SK-N-SH (cell line): Measurements from ENCODE around the gene SEC16A. TPM values are rescaled to one million over a fixed set of nuclear protein-coding genes. Genes with fewer than 3 reads are reported as not detected.

ENCODE experiments used
- CTCF ChIA-PET: fragments of 300-600, 350-600 bp; formaldehyde crosslinking; extraction: SDS; loops from one replicate; lab custom pipeline; 2021; lab: Yijun Ruan, JAX
- POLR2A ChIA-PET: fragments of 350-600 bp; sonication (Branson Sonifier 250); formaldehyde crosslinking; extraction: SDS; loops from one replicate; lab custom pipeline; 2020; ENCODE audit warnings: antibody characterized with exemption, inconsistent platforms; lab: Yijun Ruan, JAX
- DNase-seq: peaks from one replicate; pipeline ENCODE4 v3.0.0; 2012
- H2AFZ ChIP-seq: fragments of 200-600 bp; sonication (generic); 2 replicates; pipeline ENCODE4 v1.8.1; 2016; ENCODE audit warnings: antibody characterized with exemption, mild to moderate bottlenecking, low read depth
- H3F3A ChIP-seq: fragments of 200-600 bp; sonication (generic); replicated peaks from 2 replicates; pipeline ENCODE3; 2016; ENCODE audit warnings: antibody characterized with exemption, mild to moderate bottlenecking; ENCODE audit not compliant: insufficient read depth
- H3K27ac ChIP-seq, 2 experiments: fragments of 200-500 bp in 1 of 2; fragments of 200-600 bp in 1 of 2; sonication (Bioruptor generic) in 1 of 2; sonication (generic), shearing (Covaris generic) in 1 of 2; 2 replicates each; pipeline versions ENCODE4 v1.5.1 to v1.6.1; 2014 to 2016; ENCODE audit warnings: low read depth in 2 of 2, inconsistent platforms in 1 of 2, low read length in 1 of 2, mild to moderate bottlenecking in 1 of 2, mixed read lengths in 1 of 2
- H3K27me3 ChIP-seq: fragments of 200-600 bp; sonication (generic), shearing (Covaris generic); 2 replicates; pipeline ENCODE4 v1.6.1; 2016; ENCODE audit warnings: mixed run types; ENCODE audit not compliant: insufficient read depth
- H3K36me3 ChIP-seq, 2 experiments: fragments of 200-500 bp in 1 of 2; fragments of 200-600 bp in 1 of 2; sonication (Bioruptor generic) in 1 of 2; sonication (generic) in 1 of 2; replicated peaks in 1 of 2; 2 replicates each; pipeline versions ENCODE3 to v1.5.1; 2014 to 2016; ENCODE audit warnings: low read length in 1 of 2, mild to moderate bottlenecking in 1 of 2; ENCODE audit not compliant: insufficient read depth in 2 of 2, control insufficient read depth in 1 of 2
- H3K4me1 ChIP-seq, 2 experiments: fragments of 200-500 bp in 1 of 2; fragments of 200-600 bp in 1 of 2; sonication (Bioruptor generic) in 1 of 2; sonication (generic), shearing (Covaris generic) in 1 of 2; 2 replicates each; pipeline versions ENCODE4 v1.5.1 to v1.6.1; 2014 to 2016; ENCODE audit warnings: low read depth in 1 of 2, low read length in 1 of 2, mixed run types in 1 of 2; ENCODE audit not compliant: insufficient read depth in 2 of 2, control insufficient read depth in 1 of 2
- H3K4me2 ChIP-seq: fragments of 200-600 bp; sonication (generic), shearing (Covaris generic); 2 replicates; pipeline ENCODE4 v1.6.1; 2017; ENCODE audit warnings: mixed run types
- H3K4me3 ChIP-seq, 2 experiments: fragments of 200-500 bp in 1 of 2; fragments of 200-600 bp in 1 of 2; sonication (Bioruptor generic) in 1 of 2; sonication (generic), shearing (Covaris generic) in 1 of 2; 2 replicates each; pipeline versions ENCODE4 v1.5.1 to v1.8.1; 2014 to 2016; ENCODE audit warnings: low read depth in 2 of 2, inconsistent platforms in 1 of 2, low read length in 1 of 2, mild to moderate bottlenecking in 1 of 2, mixed read lengths in 1 of 2, moderate library complexity in 1 of 2
- H3K79me2 ChIP-seq: fragments of 200-600 bp; sonication (generic); 2 replicates; pipeline ENCODE4 v1.8.1; 2017; ENCODE audit warnings: mild to moderate bottlenecking; ENCODE audit not compliant: insufficient read depth
- H3K9ac ChIP-seq: fragments of 200-600 bp; sonication (generic); 2 replicates; pipeline ENCODE4 v1.6.1; 2017; ENCODE audit warnings: mixed run types
- H3K9me2 ChIP-seq: fragments of 200-600 bp; sonication (generic); 2 replicates; pipeline ENCODE4 v1.6.1; 2017; ENCODE audit warnings: mixed run types
- H3K9me3 ChIP-seq: fragments of 200-600 bp; sonication (generic); 2 replicates; pipeline ENCODE4 v1.6.1; 2017; ENCODE audit warnings: mixed run types, mild to moderate bottlenecking, moderate library complexity
- H4K20me1 ChIP-seq: fragments of 200-600 bp; sonication (generic); 2 replicates; pipeline ENCODE4 v1.6.1; 2017; ENCODE audit warnings: mild to moderate bottlenecking, mixed run types; ENCODE audit not compliant: insufficient read depth
- EP300 ChIP-seq, 2 experiments: IDR thresholded peaks; 2 replicates each; pipeline versions ENCODE4 v1.4.0 to v1.6.1; 2012; ENCODE audit warnings: borderline replicate concordance in 1 of 2, low read depth in 1 of 2, low read length in 1 of 2
- EZH2phosphoT487 ChIP-seq: fragments of 200-600 bp; sonication (generic); IDR thresholded peaks from 2 replicates; pipeline ENCODE4 v1.6.1; 2017; ENCODE audit warnings: low read depth, mixed run types, mild to moderate bottlenecking, antibody characterized with exemption, moderate library complexity, borderline replicate concordance
- FOXJ3 ChIP-seq: sonication (generic); formaldehyde crosslinking; IDR thresholded peaks from 2 replicates; pipeline ENCODE4 v1.5.1; 2020; ENCODE audit warnings: mild to moderate bottlenecking, missing genetic modification reagents
- GABPA ChIP-seq: IDR thresholded peaks from 2 replicates; pipeline ENCODE4 v1.4.0; 2012; ENCODE audit warnings: low read depth, mild to moderate bottlenecking
- WGBS: methylation state at CpG from one replicate; pipeline ENCODE4 v1.1.6; 2017; ENCODE audit warnings: low lambda C conversion rate; 5-methylcytosine and 5-hydroxymethylcytosine counted together
- polyA plus RNA-seq, 3 experiments: library from polyadenylated mRNA; depleted of rRNA; stranded (reverse); fragments of >200 nt; gene quantifications; 2 replicates each; pipeline ENCODE4 v1.2.3, GENCODE V29; 2012
- TF ChIP-seq, protein P1 (sequence below): IDR thresholded peaks from 2 replicates; pipeline ENCODE4 v1.4.0; 2012; ENCODE audit warnings: low read depth, borderline replicate concordance
- TF ChIP-seq, protein P2 (sequence below): IDR thresholded peaks from 2 replicates; pipeline ENCODE4 v1.6.1; 2012; ENCODE audit warnings: mild to moderate bottlenecking, low read depth, low read length, moderate library complexity
- TF ChIP-seq, protein P3 (sequence below): IDR thresholded peaks from 2 replicates; pipeline ENCODE4 v1.4.0; 2012; ENCODE audit warnings: low read depth
- TF ChIP-seq, protein P4 (sequence below): fragments of 150-350 bp; IDR thresholded peaks from 2 replicates; pipeline ENCODE4 v1.6.1; 2016; ENCODE audit warnings: mild to moderate bottlenecking, low read depth, low read length
- TF ChIP-seq, protein P5 (sequence below): fragments of 150-350 bp; IDR thresholded peaks from 2 replicates; pipeline ENCODE4 v1.6.1; 2017; ENCODE audit warnings: antibody characterized with exemption, low read length, low read depth, borderline replicate concordance
- TF ChIP-seq, protein P6 (sequence below): IDR thresholded peaks from 2 replicates; pipeline ENCODE4 v1.4.0; 2012; ENCODE audit warnings: low read depth, borderline replicate concordance

The SEC16A gene
- polyA plus RNA-seq, 1 of the 3 experiments (the other 2 are of a cell fraction): 25.9 TPM

DNA sequence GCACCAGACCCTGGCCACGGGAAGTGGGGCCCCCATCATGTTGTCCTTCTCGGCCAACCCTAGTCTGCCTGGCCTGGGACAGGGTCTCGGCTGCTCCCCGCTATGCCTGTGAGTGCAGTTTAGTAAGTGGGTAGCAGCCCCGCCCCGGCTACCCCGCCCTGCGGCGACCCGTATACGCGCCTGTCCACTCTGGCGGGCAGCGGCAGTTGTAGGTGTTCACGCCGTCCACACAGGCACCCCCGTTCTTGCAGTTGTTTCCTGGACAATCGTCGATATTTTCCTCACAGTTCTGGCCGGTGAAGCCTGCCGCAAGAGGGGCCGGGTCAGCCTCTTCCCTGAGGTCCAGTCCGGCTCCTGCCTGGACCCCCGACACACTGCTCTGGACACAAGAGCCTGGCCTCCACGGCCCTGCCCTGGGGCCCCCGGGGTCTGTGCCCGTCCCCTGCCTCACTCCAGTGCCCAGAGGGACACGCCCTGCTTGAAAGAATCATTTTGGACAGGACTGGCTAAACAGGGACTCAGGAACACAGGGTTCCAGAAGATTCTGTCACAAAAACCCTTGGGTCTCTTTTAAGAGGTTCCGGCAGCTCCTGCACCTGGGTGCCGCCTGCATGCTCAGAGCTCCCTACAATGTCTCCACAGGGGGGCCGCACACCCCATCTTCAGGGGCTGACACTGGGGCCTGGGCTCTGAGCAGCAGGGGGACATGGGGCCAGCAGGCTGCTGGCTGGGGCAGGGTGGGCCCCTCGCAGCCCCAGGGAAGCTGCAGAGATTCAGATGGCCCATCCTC, 36.6 kb upstream of the SEC16A start:
- no peaks in the 10 kb centered on the region for H3F3A ChIP-seq
- H4K20me1 ChIP-seq: no peaks in the 10 kb centered on the region
- H3K9me2 ChIP-seq: no peaks in the 10 kb centered on the region
- no peak overlapping the region for H2AFZ ChIP-seq
- no peak overlapping the region for H3K4me3 ChIP-seq
- no peak for TF ChIP-seq EP300 (IDR thresholded peaks at IDR 0.05; ENCODE audit: borderline replicate concordance in 1 of 2, low read depth in 1 of 2, low read length in 1 of 2)
- TF ChIP-seq, protein P1, sequence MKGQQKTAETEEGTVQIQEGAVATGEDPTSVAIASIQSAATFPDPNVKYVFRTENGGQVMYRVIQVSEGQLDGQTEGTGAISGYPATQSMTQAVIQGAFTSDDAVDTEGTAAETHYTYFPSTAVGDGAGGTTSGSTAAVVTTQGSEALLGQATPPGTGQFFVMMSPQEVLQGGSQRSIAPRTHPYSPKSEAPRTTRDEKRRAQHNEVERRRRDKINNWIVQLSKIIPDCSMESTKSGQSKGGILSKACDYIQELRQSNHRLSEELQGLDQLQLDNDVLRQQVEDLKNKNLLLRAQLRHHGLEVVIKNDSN: no peak
- TF ChIP-seq, protein P2, sequence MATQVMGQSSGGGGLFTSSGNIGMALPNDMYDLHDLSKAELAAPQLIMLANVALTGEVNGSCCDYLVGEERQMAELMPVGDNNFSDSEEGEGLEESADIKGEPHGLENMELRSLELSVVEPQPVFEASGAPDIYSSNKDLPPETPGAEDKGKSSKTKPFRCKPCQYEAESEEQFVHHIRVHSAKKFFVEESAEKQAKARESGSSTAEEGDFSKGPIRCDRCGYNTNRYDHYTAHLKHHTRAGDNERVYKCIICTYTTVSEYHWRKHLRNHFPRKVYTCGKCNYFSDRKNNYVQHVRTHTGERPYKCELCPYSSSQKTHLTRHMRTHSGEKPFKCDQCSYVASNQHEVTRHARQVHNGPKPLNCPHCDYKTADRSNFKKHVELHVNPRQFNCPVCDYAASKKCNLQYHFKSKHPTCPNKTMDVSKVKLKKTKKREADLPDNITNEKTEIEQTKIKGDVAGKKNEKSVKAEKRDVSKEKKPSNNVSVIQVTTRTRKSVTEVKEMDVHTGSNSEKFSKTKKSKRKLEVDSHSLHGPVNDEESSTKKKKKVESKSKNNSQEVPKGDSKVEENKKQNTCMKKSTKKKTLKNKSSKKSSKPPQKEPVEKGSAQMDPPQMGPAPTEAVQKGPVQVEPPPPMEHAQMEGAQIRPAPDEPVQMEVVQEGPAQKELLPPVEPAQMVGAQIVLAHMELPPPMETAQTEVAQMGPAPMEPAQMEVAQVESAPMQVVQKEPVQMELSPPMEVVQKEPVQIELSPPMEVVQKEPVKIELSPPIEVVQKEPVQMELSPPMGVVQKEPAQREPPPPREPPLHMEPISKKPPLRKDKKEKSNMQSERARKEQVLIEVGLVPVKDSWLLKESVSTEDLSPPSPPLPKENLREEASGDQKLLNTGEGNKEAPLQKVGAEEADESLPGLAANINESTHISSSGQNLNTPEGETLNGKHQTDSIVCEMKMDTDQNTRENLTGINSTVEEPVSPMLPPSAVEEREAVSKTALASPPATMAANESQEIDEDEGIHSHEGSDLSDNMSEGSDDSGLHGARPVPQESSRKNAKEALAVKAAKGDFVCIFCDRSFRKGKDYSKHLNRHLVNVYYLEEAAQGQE: no peak
- no peak for TF ChIP-seq EZH2phosphoT487
- TF ChIP-seq FOXJ3 (CRISPR knock-in tag): no peak
- no peak for TF ChIP-seq GABPA
- TF ChIP-seq, protein P3, sequence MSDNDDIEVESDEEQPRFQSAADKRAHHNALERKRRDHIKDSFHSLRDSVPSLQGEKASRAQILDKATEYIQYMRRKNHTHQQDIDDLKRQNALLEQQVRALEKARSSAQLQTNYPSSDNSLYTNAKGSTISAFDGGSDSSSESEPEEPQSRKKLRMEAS: no peak
- TF ChIP-seq, protein P4, sequence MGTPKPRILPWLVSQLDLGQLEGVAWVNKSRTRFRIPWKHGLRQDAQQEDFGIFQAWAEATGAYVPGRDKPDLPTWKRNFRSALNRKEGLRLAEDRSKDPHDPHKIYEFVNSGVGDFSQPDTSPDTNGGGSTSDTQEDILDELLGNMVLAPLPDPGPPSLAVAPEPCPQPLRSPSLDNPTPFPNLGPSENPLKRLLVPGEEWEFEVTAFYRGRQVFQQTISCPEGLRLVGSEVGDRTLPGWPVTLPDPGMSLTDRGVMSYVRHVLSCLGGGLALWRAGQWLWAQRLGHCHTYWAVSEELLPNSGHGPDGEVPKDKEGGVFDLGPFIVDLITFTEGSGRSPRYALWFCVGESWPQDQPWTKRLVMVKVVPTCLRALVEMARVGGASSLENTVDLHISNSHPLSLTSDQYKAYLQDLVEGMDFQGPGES: no peak
- TF ChIP-seq, protein P5, sequence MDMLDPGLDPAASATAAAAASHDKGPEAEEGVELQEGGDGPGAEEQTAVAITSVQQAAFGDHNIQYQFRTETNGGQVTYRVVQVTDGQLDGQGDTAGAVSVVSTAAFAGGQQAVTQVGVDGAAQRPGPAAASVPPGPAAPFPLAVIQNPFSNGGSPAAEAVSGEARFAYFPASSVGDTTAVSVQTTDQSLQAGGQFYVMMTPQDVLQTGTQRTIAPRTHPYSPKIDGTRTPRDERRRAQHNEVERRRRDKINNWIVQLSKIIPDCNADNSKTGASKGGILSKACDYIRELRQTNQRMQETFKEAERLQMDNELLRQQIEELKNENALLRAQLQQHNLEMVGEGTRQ: no peak
- TF ChIP-seq, protein P6, sequence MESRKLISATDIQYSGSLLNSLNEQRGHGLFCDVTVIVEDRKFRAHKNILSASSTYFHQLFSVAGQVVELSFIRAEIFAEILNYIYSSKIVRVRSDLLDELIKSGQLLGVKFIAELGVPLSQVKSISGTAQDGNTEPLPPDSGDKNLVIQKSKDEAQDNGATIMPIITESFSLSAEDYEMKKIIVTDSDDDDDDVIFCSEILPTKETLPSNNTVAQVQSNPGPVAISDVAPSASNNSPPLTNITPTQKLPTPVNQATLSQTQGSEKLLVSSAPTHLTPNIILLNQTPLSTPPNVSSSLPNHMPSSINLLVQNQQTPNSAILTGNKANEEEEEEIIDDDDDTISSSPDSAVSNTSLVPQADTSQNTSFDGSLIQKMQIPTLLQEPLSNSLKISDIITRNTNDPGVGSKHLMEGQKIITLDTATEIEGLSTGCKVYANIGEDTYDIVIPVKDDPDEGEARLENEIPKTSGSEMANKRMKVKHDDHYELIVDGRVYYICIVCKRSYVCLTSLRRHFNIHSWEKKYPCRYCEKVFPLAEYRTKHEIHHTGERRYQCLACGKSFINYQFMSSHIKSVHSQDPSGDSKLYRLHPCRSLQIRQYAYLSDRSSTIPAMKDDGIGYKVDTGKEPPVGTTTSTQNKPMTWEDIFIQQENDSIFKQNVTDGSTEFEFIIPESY: no peak
- TF ChIP-seq, all 33 proteins: peak for 0
- H3K9me3 ChIP-seq: no peaks in the 10 kb centered on the region
- peaks cover 0 to 34% of the 10 kb centered on the region in 2 experiments for H3K36me3 ChIP-seq
- no peaks in the 10 kb centered on the region for H3K79me2 ChIP-seq
- no peak overlapping the region for H3K27ac ChIP-seq
- H3K4me1 ChIP-seq: peaks cover 0 to 3% of the 10 kb centered on the region in 2 experiments; a peak in 1 of 4 replicates
- no peak for DNase-seq
- no peak overlapping the region for H3K4me2 ChIP-seq
- no peaks in the 10 kb centered on the region for H3K27me3 ChIP-seq
- CTCF ChIA-PET: interaction anchor here (0.6 to 1.8 kb wide), 4 partner anchors 10 to 152 kb away, joined by 3 to 6 read pairs (median 4); no protein-coding TSS in a partner anchor
- POLR2A ChIA-PET: no interaction called here
- H3K9ac ChIP-seq: no peak overlapping the region
- 91% methylated on average over 15 of the region's 32 CpGs for WGBS
